Stimulated activated memory B cell treated with anti-CD40 and anti-IgM and Interleukin-4, amounts not matched to agents 10 μg/mL and 1 μg/mL and 100 μg/mL, for 72 hours (primary cell): ENCODE measurements around the gene GLRA3.
A peak's percentile ranks its signal among the peaks of the same experiment; 100 is the strongest.
"Not testable (repeated sequence)": the region's sequence is repeated elsewhere in the genome, so short reads cannot be mapped to it uniquely, and the experiment has no call there.

Experiments
- ATAC-seq: fragments of 150-1000 bp; cut with Tn5 transposase; 2 replicates; pipeline ENCODE4 v1.10.0; 2021
- H3K27ac Mint-ChIP-seq: one replicate; pipeline ENCODE4 v1.8.0; 2022; ENCODE audit warnings: mild to moderate bottlenecking, mixed read lengths
- H3K27me3 Mint-ChIP-seq: one replicate; pipeline ENCODE4 v1.8.0; 2022; ENCODE audit warnings: mixed read lengths
- H3K36me3 Mint-ChIP-seq: one replicate; pipeline ENCODE4 v1.8.0; 2022; ENCODE audit warnings: mixed read lengths
- H3K4me1 Mint-ChIP-seq: one replicate; pipeline ENCODE4 v1.8.0; 2022; ENCODE audit warnings: mixed read lengths
- H3K4me3 Mint-ChIP-seq: one replicate; pipeline ENCODE4 v1.8.0; 2022; ENCODE audit warnings: mild to moderate bottlenecking, moderate library complexity, mixed read lengths
- H3K9me3 Mint-ChIP-seq: one replicate; pipeline ENCODE4 v1.8.0; 2022; ENCODE audit warnings: mixed read lengths

The GLRA3 gene

DNA sequence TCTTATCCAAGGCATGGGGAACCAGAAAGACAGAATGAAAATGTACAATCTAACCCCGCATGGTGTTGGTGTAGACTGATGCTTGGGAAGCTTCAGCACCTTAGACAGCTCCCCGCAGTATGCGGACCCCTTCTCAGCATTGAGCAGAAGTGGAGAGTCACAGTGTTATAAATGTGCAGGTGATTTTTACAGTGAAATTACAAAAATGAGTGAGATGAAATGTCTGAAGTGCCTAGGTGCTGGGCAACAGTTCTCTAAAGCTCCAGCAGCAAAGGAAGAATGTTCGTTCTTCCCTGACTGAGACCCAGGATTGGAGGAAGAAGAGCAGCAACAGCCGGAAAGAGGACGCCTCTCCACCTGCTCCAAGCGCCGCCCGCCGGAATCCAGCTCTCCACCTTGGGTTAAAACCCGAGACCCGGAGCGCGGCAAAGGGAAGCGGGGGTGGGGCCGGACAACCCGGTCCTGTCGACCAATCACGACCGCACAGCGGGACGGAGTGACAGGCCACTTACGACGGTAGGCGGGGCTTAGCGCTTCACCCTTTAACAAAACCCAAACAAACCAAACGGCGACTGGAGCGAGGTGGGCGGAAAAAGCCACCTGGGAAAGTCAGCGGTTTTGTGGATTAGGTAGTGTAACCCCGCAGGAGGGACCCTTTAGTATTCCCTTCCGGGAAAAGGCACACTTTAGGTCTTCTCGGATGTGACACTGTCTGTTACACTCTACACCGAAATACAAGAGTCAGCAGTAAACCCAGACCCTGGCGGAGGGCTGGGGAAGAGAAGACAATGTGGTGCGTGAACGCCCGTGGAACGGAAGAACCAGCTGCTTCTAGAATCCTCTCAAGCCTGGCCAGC is at the start of gene GLRA3:
Gene GLRA3, minus strand, starts transcription at position 403 of the 857 bp plus-strand sequence. CDS start 436 bp downstream, outside the sequence.
- peak within 1 kb of the TSS; percentile 74 for H3K27ac Mint-ChIP-seq
- peaks cover 3% of the 10 kb centered on the region for H3K9me3 Mint-ChIP-seq
- peak; percentile 95 for ATAC-seq
- peaks cover 11% of the 10 kb centered on the region for H3K4me1 Mint-ChIP-seq
- H3K36me3 Mint-ChIP-seq = no peaks in the 10 kb centered on the region
- H3K4me3 Mint-ChIP-seq = peak within 1 kb of the TSS; percentile 84
- H3K27me3 Mint-ChIP-seq = no peaks in the 10 kb centered on the region

- no peaks in the 10 kb centered on the region for H3K36me3 Mint-ChIP-seq
- no peak overlapping the region for H3K4me3 Mint-ChIP-seq
These were observed 45.9 kb upstream of the GLRA3 start for GRCh38 chr4:174874898-174875297.

DNA sequence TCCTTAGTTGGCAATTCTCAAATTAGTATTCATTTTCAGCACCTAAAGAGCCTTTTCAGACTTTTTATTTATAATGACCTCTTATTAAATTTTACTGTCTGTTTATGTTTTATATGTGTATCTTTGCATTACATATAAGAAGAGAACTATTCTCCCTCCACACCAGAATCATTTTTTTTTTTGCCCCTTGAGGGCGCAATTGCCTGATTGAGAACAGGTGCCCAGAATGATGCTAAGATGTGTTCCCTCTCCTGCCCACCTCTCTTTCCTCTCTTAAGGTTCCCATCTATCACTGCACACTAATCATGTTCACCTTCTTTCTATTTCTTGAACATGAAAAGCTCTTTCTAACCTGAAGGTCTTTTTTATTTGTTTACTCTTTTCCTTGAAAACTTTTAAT is 44.9 kb upstream of the GLRA3 start:
- H3K27me3 Mint-ChIP-seq = no peaks in the 10 kb centered on the region
- H3K36me3 Mint-ChIP-seq = no peaks in the 10 kb centered on the region
- H3K9me3 Mint-ChIP-seq = no peaks in the 10 kb centered on the region
- ATAC-seq = no peak
- H3K4me3 Mint-ChIP-seq = no peak overlapping the region
- H3K27ac Mint-ChIP-seq = peak overlapping the region; percentile 81
- peaks cover 12% of the 10 kb centered on the region for H3K4me1 Mint-ChIP-seq

More at GRCh38 chr4:174874898-174875297, 45.9 kb upstream of the GLRA3 start:
- Mint-ChIP-seq H3K4me1 (peaks cover 12% of the 10 kb centered on the region), H3K9me3 (no peaks in the 10 kb centered on the region), H3K27me3 (no peaks in the 10 kb centered on the region), H3K27ac (peak overlapping the region; percentile 81)
- no peak for ATAC-seq

DNA sequence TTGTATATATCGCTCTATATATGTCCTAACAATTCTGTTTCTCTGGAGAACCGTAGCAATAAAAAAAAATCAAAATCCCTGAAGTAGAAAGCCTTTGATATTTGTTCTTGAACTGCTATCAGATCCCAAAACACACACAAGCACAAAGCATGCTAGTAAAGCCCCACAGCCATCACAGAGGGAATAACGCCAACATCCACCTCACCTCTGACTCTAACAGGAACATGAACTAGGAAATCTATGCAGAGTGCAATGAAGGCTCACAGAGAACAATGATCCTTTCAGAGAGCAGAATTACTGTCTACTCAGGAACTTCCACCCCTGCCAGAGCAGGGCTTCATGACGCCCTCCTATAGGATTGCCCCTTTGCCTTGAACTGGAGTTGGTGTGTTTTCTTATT is 44.1 kb upstream of the GLRA3 start:
- not testable (repeated sequence) for H3K36me3 Mint-ChIP-seq, H3K4me3 Mint-ChIP-seq, H3K9me3 Mint-ChIP-seq, H3K27me3 Mint-ChIP-seq, H3K27ac Mint-ChIP-seq, ATAC-seq
- H3K4me1 Mint-ChIP-seq = peaks cover 12% of the 10 kb centered on the region

DNA sequence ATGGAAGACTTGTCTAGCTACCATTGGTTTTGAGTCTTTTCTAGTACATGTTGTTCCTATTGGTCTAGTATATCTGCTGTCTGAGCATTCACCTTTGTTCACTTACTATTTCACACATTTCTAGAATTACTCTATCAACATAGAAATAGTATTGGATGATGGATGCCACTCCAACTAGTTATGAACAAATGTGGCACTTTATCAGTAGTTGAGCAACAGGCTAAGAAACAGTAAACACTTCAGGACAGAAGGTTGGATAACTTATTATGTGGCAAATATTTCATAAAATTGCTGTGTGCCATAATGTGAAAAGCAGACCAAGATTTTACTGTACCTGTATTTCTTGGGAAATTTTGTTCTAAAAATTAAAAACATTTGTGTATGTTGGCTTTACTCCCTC is 42.4 kb upstream of the GLRA3 start:
- peaks cover 12% of the 10 kb centered on the region for H3K4me1 Mint-ChIP-seq
- ATAC-seq = no peak
- no peak overlapping the region for H3K27ac Mint-ChIP-seq
- no peaks in the 10 kb centered on the region for H3K27me3 Mint-ChIP-seq
- no peak overlapping the region for H3K4me3 Mint-ChIP-seq
- H3K9me3 Mint-ChIP-seq = peaks cover 3% of the 10 kb centered on the region
- H3K36me3 Mint-ChIP-seq = peaks cover 6% of the 10 kb centered on the region

GRCh38 chr4:174870311-174870710 is 41.3 kb upstream of the GLRA3 start:
- no peak overlapping the region for H3K4me3 Mint-ChIP-seq
- H3K27me3 Mint-ChIP-seq = no peaks in the 10 kb centered on the region
- ATAC-seq = no peak
- H3K36me3 Mint-ChIP-seq = peaks cover 6% of the 10 kb centered on the region
- peaks cover 3% of the 10 kb centered on the region for H3K9me3 Mint-ChIP-seq
- H3K27ac Mint-ChIP-seq = no peak overlapping the region
- peaks cover 12% of the 10 kb centered on the region for H3K4me1 Mint-ChIP-seq

DNA sequence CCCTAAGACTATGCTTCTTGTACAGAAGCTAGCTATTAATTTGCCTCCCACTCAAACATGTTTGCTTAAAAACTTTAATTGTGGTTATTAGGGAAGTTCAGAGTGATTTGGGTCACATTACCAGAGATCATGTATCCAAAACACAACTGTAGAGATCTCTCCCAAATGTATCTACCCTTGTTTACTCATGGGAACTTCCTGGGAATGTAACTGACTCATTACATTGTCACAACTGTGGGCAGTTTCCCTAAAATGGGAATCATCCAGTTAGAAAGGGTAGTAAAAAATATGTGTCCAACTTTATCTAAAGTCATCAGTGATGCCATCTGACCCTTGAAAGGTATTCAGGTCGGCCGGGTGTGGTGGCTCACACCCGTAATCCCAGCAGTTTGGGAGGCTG is 40.3 kb upstream of the GLRA3 start:
- no peak for ATAC-seq
- H3K27ac Mint-ChIP-seq = no peak overlapping the region
- peaks cover 6% of the 10 kb centered on the region for H3K36me3 Mint-ChIP-seq
- peaks cover 7% of the 10 kb centered on the region for H3K9me3 Mint-ChIP-seq
- H3K4me3 Mint-ChIP-seq = no peak overlapping the region
- H3K27me3 Mint-ChIP-seq = no peaks in the 10 kb centered on the region
- peaks cover 5% of the 10 kb centered on the region for H3K4me1 Mint-ChIP-seq

DNA sequence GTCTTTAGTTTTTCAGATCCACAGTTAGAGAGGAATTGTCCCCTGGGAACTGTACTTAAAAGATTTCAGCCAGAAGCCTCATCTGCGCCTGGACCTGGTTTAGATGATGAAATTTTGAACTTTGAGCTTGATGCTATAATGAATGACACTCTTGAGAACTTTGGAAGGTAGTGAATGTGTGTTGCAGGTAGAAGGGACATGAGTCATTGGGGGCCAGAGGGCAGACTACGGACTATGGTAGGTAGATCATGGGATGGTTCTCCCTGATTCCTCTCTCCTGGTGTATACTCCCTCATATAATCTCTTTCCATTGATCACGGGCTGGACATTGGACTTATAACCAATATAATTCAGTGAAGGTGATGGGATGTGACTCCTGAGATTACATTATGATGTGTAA is 38.9 kb upstream of the GLRA3 start:
- no peak overlapping the region for H3K4me3 Mint-ChIP-seq
- H3K36me3 Mint-ChIP-seq = peaks cover 6% of the 10 kb centered on the region
- H3K27ac Mint-ChIP-seq = no peak overlapping the region
- H3K9me3 Mint-ChIP-seq = peaks cover 9% of the 10 kb centered on the region
- H3K4me1 Mint-ChIP-seq = no peaks in the 10 kb centered on the region
- no peak for ATAC-seq
- H3K27me3 Mint-ChIP-seq = no peaks in the 10 kb centered on the region

- no peak for ATAC-seq
- Mint-ChIP-seq H3K36me3 (peaks cover 6% of the 10 kb centered on the region), H3K27me3 (no peaks in the 10 kb centered on the region), H3K27ac (no peak overlapping the region), H3K9me3 (peaks cover 12% of the 10 kb centered on the region), H3K4me3 (no peak overlapping the region), H3K4me1 (peaks cover 3% of the 10 kb centered on the region)
These were observed 36.5 kb upstream of the GLRA3 start for GRCh38 chr4:174865418-174865985.

DNA sequence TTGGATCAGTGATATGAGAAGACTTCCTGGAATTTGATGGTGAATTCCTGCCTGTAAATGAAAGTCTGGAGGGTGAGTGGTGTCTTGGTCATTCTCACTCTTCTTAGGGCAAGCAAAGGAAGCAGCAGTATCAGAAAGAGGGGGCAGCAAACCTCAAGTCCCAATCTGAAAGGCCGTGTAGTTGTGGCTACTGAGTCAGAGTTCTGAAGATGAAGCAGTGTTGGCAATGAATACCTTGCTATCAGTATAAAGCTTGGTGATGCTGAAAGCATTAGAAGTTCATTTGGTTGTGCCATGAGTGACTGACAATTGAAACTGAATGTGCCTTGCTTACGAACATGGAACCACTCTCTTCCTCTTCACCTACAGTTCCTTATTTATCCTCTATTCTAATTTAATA is 35.0 kb upstream of the GLRA3 start:
- H3K4me3 Mint-ChIP-seq = no peak overlapping the region
- no peaks in the 10 kb centered on the region for H3K27me3 Mint-ChIP-seq

GRCh38 chr4:174860588-174860987 is 31.5 kb upstream of the GLRA3 start:
- Mint-ChIP-seq H3K9me3 (peaks cover 15% of the 10 kb centered on the region), H3K36me3 (no peaks in the 10 kb centered on the region), H3K27ac (no peak overlapping the region), H3K27me3 (no peaks in the 10 kb centered on the region), H3K4me1 (peaks cover 19% of the 10 kb centered on the region), H3K4me3 (no peak overlapping the region)
- ATAC-seq = no peak

More for the DNA sequence above, 35.0 kb upstream of the GLRA3 start:
- no peak for ATAC-seq
- Mint-ChIP-seq H3K27ac (no peak overlapping the region), H3K9me3 (peaks cover 12% of the 10 kb centered on the region), H3K36me3 (peaks cover 6% of the 10 kb centered on the region), H3K4me1 (peaks cover 13% of the 10 kb centered on the region)

DNA sequence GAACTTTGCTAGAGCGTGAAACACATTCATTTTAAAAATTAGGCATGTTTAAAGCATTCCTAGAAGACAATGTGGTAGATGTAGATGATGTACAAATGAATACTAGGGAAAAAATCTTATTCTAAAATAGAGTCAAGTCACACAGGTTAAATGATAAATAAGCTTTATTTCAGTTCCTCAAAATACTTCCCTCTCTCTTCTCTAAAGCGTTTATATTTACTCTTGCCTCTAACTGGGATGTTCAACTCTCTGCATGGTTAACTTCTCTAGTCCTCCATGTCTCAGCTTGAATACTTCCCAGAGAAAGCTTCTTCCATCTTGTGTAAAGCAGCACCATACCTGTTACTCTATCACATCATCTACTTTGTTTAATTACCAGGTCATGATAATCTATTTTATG is 30.9 kb upstream of the GLRA3 start:
- peak; percentile 65 for ATAC-seq
- Mint-ChIP-seq H3K36me3 (no peaks in the 10 kb centered on the region), H3K27me3 (no peaks in the 10 kb centered on the region), H3K27ac (no peak overlapping the region), H3K4me1 (peaks cover 19% of the 10 kb centered on the region), H3K4me3 (no peak overlapping the region), H3K9me3 (peaks cover 18% of the 10 kb centered on the region)

- Mint-ChIP-seq H3K27me3 (no peaks in the 10 kb centered on the region), H3K4me1 (peaks cover 19% of the 10 kb centered on the region), H3K4me3 (no peak overlapping the region), H3K36me3 (no peaks in the 10 kb centered on the region), H3K27ac (no peak overlapping the region), H3K9me3 (peaks cover 13% of the 10 kb centered on the region)
- ATAC-seq = no peak
These were observed 28.1 kb upstream of the GLRA3 start for GRCh38 chr4:174856926-174857800.

GRCh38 chr4:174855050-174855449 is 26.0 kb upstream of the GLRA3 start:
- peaks cover 11% of the 10 kb centered on the region for H3K4me1 Mint-ChIP-seq
- H3K9me3 Mint-ChIP-seq = peaks cover 11% of the 10 kb centered on the region
- H3K27me3 Mint-ChIP-seq = no peaks in the 10 kb centered on the region
- ATAC-seq = no peak
- H3K36me3 Mint-ChIP-seq = no peaks in the 10 kb centered on the region
- H3K27ac Mint-ChIP-seq = no peak overlapping the region
- no peak overlapping the region for H3K4me3 Mint-ChIP-seq

- Mint-ChIP-seq H3K36me3 (no peaks in the 10 kb centered on the region), H3K4me1 (peaks cover 6% of the 10 kb centered on the region), H3K27me3 (no peaks in the 10 kb centered on the region), H3K27ac (no peak overlapping the region), H3K4me3 (no peak overlapping the region), H3K9me3 (peaks cover 12% of the 10 kb centered on the region)
- ATAC-seq = no peak
These were observed 24.6 kb upstream of the GLRA3 start for GRCh38 chr4:174853629-174854028.
